ENCODE results near the gene GALNT9.

DNA sequence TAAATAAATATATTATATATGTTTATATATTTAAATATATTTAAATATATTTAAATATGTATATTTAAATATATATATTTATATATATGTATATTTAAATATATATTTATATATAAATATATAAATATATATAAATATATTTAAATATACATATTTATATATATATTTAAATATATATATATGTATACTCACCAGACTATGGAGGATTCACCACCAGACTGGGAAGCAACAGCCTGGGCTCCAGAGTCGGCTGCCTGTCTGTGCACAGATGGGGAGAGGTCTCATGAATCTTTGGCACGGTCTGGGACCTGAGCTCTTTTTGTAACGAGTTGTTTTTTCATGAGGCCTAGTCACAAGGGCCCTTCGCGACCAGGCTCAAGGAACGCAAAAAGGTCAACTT, 163.8 kb downstream of the GALNT9 start:
- TF ChIP-seq, protein P1, sequence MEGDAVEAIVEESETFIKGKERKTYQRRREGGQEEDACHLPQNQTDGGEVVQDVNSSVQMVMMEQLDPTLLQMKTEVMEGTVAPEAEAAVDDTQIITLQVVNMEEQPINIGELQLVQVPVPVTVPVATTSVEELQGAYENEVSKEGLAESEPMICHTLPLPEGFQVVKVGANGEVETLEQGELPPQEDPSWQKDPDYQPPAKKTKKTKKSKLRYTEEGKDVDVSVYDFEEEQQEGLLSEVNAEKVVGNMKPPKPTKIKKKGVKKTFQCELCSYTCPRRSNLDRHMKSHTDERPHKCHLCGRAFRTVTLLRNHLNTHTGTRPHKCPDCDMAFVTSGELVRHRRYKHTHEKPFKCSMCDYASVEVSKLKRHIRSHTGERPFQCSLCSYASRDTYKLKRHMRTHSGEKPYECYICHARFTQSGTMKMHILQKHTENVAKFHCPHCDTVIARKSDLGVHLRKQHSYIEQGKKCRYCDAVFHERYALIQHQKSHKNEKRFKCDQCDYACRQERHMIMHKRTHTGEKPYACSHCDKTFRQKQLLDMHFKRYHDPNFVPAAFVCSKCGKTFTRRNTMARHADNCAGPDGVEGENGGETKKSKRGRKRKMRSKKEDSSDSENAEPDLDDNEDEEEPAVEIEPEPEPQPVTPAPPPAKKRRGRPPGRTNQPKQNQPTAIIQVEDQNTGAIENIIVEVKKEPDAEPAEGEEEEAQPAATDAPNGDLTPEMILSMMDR (IDR thresholded peaks at IDR 0.05) = no peak
- TF ChIP-seq EP300 (IDR thresholded peaks at IDR 0.05) = no peak
- no peak for TF ChIP-seq POLR2A (IDR thresholded peaks at IDR 0.05)

Measured in ovary (tissue), 3 donors.